Activated CD4-positive, alpha-beta T cell treated with anti-CD3 and anti-CD28 coated beads, Interleukin-2, amount 50 U/mL, for 1 hour (primary cell): ENCODE results near the gene DCUN1D1.

Source experiments
- DNase-seq: peaks from one replicate; pipeline ENCODE4 v3.0.0-alpha.2; 2020

The DCUN1D1 gene

DNA sequence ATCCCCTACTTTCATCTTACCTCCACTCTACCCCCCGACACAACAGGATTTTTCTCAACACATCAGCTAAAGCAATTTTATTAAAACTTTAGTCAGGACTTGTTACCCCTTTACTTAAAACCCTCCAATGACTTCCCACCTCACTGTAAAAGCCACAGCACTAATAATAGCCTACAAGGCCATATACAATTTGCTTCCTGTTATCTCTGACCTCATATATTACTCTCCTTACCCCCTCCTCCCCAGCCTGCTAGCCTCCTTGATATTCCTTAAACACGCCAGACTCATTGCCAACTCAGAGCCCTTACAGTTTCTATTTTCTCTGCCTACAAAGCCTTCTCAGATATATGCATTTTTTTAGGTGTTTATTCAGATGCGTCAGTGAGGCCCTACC, 54.4 kb downstream of the DCUN1D1 start:
- no peak for DNase-seq

DNA sequence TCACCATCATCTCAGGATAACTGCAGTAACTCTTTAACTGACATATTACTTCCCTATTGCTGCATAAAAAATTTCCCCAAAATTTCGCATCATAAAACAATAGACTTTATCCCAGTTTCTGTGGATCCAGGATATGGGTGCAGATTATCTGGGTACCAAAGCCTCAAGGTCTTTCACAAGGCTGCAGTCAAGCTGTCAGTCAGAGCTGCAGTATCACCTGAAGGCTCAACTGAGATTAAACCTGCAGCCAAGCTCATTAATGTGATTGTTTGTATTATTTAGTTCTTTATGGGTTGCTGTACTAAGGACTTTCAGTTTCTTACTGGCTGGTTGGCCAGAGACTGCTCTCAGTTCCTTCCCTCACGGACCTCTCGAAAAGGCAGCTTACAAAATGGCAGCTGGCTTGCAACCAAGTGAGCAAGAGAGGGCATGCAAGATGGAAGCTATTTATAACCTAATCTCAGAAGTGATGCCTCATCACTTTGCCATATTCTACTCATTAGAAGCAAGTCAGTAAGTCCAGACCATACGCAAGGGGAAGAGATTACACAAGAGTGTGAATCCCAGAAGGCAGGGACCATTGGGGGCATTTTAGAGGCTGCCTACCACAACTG, 54.9 kb downstream of the DCUN1D1 start:
- no peak for DNase-seq

DNA sequence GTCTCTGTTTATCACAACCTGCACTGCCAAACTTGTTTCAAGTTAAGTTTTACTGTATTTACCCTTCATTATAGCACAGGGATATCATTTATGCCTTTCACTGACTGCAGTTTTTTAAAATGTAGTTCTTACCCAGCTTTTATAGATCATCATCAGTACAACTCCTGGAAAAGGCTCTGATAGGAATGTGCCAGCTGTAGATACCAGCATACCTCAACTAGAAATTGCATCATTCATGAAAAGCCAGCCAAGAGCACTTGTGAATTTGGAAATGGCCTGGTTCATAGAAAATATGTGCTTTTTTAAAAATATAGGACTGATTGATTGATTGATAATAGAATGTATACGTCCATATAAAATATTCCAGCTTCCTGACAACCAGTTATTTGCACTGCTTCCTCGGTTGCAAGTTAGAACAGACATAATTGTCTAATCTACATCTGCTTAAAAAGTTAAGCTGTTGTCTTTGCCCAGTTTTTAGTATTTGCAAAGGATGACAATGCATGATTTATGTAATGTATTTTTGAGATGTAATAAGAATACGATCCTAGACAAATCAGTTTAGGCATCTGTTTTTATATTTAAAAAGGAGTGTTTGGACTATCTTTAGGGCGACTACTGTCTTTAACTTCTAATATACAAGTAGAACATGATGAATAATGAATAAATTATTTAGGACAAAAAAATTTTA, 58.5 kb downstream of the DCUN1D1 start:
- DNase-seq, result no peak

DNA sequence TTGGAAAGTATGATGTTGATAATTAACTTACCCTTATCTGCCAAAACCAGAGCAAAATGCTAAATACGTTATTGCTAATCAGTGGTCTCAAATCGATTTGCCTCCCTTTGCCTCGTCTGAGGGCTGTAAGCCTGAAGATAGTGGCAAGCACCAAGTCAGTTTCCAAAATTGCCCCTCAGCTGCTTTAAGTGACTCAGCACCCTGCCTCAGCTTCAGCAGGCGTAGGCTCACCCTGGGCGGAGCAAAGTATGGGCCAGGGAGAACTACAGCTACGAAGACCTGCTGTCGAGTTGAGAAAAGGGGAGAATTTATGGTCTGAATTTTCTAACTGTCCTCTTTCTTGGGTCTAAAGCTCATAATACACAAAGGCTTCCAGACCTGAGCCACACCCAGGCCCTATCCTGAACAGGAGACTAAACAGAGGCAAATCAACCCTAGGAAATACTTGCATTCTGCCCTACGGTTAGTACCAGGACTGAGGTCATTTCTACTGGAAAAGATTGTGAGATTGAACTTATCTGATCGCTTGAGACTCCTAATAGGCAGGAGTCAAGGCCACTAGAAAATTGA, 59.7 kb downstream of the DCUN1D1 start:
- DNase-seq, result no peak

DNA sequence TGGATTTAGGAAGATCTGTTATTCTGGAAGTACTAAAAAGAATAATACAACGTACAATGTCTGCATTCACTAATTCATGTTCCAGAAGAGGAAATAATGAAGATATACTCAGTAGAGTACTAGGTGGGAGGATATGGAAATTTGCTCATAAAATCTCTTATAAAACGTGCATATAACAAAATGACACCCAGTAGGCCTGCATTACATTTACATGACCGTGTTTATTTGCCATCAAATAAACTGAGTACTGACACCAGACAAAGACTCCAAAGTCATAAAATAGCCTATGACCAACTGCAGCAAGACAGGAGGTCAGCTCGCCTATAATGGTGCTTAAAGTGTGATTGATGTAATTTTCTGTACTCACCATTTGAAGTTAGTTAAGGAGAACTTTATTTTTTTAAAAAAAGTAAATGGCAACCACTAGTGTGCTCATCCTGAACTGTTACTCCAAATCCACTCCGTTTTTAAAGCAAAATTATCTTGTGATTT, 60.4 kb downstream of the DCUN1D1 start:
- DNase-seq, result no peak

DNA sequence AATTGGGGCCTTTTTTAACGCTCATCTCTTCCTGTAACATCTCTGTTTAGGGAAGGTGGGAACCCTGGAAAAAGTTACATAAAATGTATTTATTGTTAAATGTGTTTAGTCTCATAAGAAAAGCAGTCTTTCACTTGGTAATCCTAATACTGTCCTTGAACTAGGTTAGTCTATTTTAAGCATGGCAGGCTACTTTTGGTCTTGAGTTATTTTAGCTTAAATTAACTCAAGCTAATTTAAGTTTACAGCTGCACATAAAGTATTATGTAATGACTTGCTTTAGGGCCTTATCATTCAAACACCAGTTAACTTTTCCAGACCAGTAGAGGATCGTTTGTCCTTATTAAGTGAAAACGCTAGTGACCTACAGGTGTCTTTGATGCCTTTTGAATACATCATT, 63.2 kb downstream of the DCUN1D1 start:
- DNase-seq, result no peak

DNA sequence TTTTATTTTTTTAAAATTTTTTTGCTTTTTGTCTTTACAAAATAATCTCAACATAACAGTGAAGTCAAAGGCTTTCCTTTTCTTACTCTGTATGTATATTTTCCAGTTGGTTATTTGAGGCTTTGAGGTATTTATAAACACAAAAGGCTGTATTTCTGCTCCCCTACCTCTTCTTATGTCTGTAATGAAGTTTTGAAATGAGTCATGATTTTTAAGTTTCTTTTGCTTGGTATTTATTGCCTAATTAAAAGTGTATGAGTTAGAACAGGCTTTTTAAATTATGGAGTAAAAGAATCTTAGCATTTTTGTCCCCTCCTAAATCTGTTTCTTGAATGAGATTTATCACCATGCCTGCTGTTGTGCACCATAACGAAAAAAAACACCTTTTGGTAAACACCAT, 66.0 kb downstream of the DCUN1D1 start:
- no peak for DNase-seq

DNA sequence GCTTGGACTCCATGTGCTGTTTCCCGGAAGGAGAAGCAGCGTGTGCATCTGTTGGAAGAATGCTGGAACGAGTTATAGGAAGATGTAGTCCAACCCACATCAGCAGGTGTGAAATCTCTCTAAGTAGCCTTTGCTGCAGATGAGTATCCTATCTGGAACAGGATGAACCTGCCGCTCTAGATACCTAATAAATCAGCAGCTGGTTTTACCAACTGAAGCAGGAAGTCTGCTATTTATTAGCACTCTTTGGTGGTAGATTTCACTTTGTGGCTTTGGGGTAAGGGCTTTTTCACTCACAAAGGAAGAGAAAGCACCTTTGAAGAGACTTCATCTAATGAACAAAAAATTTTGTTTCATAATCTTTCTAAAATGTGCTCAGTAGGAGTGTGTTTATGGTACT, 66.4 kb downstream of the DCUN1D1 start:
- no peak for DNase-seq

DNA sequence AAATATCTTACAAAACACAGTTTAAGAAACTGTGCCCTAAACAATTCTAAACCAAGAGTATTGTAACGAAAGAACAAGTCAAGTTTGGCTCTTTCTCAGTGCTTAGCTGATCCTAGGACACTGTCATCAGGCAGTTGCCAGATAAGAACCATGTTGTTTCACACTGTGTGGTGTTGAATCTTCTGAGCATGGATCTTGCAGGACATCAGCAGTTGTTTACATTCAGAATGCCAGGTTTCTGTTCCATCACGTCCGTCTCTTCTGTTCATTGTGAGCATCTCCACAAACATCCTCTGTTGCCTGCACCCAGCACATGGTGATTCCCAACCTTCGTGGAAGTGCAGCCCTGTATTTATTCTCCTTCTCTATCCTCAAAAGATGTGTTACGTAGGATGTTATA, 67.9 kb downstream of the DCUN1D1 start:
- no peak for DNase-seq

DNA sequence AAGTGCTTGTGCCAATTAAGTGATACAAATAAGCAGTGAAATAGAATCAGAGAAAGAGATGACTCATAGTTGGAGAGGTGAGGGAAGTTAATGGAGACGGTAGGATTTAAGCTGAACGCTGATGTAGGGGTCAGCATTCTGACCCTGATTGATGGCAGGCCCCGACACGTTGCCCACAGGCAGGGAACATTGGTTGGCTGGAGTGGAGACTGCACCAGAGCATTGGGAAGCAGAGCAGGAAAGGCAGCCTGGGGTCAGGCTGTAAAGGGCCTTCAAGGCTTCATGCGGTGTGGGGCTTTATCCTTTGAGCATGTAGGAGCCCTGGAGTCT, 68.6 kb downstream of the DCUN1D1 start:
- no peak for DNase-seq

DNA sequence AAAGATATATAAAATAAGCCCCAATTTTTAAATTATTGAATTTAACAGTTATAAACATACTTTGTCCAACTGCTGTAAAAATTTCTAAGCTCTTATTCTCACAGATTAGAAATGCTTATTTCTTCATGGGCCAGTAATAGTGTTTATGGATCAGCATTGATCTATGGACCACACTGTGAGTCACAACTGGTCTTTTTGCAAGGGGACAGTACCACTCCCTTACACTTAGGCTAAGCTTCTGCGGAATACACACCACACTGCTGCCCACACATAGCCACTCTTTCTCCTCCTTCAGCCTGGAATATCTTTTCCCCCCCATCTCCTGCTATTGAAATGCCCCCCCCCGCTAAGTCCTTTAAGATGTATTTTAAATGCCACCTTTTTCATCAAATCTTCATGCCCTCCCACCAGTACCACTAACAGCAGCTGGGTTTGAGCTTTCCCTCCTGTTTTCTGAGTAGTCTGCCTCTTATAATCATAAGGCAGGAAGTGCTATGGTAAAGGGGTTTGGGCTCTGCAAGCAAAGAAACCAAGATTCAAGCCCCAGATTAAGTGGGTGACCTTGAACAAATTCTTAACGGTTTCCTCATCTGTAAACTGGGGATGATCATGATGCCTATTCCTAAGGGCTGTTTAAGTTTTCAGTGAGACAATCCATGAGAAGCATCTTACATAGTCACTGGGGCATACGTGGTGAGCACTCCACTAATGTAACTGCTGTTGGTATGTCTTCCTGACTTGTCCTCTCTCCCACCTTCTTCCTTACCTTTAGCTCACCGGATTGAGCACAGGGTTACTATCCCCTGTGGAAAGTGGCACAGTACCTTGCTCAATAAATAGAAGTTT, 69.2 kb downstream of the DCUN1D1 start:
- DNase-seq, result no peak

DNA sequence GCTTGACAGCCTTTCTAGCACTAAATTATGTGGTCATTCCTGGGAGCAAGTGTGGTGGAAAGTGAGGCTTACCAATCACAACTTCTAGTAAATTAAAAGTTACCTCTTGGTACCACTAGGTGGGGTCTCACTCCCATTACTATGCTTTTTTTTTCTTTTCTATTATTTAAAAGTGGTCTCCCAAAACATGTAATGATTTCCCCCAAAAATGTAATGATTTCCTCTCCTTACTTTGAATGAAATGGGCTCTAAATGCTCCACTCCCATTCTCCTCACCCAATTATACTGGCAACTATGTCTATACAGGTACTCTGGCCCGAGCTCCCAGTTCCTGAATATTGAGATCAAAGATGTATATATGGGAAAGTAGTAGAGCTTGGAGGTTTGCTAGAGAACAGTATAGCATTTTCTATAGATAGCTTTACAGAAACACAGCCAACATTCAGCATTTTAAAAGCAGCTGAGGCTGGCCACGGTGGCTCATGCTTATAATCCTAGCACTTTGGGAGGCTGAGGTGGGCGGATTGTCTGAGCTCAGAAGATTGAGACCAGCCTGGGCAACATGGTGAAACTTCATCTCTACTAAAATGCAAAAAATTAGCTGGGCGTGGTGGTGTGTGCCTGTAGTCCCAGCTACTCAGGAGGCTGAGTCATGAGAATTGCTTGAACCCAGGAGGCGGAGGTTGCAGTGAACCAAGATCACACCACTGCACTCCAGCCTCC, 70.9 kb downstream of the DCUN1D1 start:
- no peak for DNase-seq

DNA sequence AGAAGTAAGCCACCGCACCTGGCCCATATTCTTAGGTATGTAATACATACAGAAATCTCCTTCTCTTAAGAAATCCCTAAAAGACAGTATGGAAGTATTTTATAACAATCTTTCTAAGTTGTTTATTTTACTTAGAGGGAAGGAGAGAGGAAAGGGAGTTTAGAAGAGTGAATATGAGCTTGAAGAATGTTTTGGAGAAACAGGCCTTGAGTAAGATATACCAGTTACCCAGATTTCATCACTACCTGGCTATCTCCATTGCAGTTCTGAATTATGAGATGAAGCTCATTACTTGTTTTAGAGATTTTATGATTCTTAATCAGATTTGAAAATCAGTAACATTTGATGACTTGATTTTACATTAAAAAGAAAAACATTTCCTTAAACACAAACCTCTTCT, 71.9 kb downstream of the DCUN1D1 start:
- DNase-seq, result no peak

DNA sequence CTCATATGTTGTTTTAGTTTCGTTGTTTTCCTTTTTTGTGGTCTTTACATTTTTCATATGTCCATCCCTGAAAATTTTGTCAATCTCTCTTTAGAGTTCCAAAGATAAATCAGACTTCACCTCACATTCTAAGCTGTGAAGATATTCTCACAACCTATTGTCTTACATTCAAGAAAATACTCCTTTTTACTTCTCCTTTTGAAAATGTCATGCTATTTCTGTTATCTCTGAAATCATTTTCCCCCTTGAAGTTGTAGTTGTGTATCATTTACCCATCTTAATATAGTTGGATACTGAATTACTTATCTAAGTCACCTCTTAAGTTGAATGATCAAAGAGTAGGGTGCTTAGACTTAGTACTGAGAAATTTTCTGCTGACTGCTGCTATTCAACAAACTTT, 74.3 kb downstream of the DCUN1D1 start:
- DNase-seq, result no peak

DNA sequence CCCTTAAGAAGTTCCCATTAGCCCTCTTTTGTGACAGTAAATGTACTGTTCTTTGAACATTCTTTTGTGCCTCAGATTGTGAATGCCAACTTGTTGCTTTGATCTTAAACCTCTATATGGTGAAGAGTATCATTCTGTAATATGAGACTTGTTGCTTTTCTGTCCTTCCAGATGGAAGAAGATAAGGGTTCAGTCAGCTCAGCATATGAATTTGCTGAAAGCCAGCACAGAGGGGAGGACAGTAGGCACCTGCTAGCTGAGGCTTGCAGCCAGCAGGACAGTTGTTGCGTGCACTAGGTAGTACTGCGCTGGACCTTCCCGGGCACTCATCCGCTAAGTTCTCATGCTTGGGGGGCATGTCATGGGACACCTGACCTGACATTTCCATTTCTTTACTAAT, 74.7 kb downstream of the DCUN1D1 start:
- no peak for DNase-seq

DNA sequence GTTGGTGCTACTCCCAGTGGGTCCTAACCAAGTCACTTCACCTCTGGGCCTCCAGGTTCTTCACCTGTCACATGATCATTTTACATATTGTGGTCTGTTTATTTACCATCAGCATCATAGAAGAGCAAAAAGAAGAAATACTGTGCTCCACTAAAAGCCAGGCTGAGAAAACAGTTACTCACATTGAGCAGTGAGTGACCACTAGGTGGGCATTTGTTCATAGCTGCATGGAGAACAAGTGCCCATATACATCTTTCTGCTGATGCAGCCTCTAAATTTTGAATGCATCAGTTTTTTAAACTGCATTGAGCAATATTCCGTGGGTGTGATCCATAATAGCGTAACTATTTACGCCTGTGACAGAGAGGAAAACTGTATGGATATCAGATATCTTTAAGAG, 76.2 kb downstream of the DCUN1D1 start:
- no peak for DNase-seq

DNA sequence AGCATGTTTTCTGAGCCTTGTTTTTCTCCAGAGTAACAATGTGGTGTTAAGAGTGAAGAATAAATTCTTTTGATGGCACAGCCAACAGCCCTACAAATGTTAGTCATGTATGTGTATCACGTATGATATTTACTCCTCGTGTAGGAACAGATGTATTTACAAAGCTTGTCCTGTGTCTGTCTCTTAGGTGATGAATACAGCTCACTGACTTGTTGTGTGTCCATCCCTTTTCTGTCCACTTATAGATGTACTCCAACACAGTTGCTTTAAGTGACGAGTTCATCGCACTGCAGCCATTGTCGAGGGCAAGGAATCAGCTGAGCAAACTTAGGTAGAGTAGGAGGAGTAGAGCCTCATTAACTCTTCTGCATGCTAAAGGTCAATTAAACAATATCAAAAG, 78.1 kb downstream of the DCUN1D1 start:
- DNase-seq, result no peak

DNA sequence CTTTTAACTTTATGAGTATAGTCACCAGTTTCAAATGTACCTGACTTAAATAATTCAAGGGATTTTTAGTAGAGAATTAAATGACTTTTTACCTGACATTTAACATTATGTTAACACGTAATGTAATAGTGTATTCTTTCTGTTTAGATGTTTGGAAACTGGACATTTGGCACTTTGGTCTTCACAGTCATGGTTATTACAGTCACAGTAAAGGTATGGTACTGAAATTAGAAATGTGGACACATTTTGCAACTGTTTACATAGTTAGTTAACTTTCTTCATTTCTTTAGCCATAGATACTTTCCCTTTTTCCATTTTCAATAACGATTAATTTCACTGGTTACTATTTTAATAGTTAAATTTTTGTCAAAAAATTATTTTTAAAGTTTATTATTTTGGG, 83.8 kb downstream of the DCUN1D1 start:
- no peak for DNase-seq

DNA sequence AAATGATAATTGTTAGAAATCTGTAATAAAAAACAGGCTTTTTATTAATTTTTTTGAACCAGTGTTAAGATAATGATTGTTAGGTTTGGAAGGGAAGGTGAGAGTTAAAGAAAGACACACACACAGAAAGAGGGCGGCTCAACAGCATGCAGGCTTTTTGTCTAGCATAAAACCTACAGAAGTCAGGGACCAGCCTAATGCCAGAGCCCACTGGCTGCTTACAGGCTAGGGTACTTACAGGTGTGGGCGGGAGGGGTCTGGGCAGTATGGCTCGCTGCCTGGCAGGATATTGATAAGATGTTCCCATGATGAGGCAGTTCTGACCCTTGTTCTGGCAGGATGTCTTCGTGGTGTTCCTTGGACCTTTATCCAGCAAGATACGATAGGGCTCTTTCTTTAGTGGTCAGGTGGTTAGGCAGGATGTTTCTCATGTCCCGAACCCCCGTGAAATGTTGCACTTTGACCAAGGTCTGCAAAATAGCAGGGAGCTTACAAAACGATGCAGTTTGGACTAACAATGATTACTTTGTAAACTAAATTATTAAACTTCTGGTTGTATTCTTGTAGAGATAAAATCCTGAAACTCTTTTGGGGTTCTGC, 84.7 kb downstream of the DCUN1D1 start:
- no peak for DNase-seq

DNA sequence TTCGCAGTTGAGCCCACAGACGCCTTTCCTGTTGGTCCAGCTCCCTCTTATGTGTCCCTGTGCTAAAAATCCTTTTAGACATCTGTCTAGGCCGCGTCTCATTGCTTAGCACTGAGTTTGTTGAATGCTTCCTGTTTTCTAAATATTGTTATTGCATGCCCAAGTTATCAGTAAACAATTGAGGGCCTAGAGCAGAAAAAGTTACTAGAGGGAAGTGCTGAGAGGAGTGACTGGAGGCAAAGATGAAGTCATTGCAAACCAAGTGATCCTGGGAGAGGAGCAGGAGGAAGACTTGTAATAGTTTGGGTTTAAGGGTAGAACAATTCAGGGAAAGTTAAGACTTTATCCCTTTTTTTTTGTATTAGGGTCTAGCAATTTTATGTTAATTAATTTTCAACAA, 88.1 kb downstream of the DCUN1D1 start:
- no peak for DNase-seq

DNA sequence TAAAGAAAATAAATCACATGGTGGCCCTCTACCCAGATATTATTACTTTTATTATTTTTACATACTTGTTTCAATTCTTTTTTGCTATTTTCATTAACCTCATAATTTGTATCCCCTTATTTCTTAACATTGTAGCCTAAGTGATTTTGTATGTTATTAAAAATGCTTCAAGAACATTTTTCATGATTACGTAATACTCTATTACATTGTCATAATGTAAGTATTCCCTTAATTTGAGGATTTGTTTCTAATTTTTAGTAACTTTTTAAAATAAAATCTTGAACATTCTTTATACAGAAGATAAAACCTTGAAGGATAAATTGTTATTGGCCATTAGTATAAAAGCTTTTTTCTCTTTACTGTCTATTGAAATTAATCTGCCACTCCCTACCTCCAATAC, 89.0 kb downstream of the DCUN1D1 start:
- DNase-seq, result no peak

DNA sequence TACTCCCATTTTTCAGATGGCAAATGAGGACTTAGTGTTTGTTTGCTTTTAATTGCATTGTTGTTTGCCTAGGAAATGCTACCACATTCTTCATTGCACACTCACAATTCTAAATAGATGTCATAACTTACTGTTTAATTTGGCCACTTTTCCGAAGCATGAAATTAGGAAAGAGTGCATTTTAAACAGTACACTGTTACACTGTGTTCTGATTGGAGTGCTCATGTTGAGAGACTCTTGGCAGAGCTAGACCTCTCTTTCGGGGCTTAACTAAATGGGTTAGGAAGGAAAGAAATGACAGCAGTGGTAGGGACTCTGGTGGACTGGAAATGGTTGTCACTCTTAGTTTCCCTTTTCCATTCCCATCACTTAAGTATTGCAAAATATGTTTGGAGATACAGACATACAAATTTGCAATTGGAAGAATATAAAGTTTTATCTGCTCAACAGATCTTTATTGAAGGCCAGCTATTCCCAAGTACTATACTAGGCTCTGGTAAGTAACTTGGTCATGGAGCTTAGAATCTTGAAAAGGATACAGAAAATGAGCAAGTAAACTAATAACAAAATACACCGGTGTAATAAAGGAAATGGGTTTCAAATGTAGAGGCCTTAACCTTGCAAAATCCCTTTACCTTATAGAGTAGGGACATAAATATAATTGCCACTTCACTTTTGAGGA, 90.2 kb downstream of the DCUN1D1 start:
- DNase-seq, result no peak
